ENCODE measurements around the gene SUN5. TPM values are rescaled to one million over a fixed set of nuclear protein-coding genes. Genes with fewer than 3 reads are reported as not detected.

SUN5 gene
- total RNA-seq, 1 experiment from 2014 or later: not detected

GRCh38 chr20:32946629-32947028, 57.6 kb downstream of the SUN5 start:
- no peaks in the 10 kb centered on the region for H3K4me1 ChIP-seq (ENCODE audit: low read length)
- H3K9ac ChIP-seq (ENCODE audit: low read length): no peak overlapping the region
- no peaks in the 10 kb centered on the region for H3K36me3 ChIP-seq (ENCODE audit: insufficient read depth, low read length)
- no peaks in the 10 kb centered on the region for H3K9me2 ChIP-seq (replicated peaks; ENCODE audit: insufficient read depth, low read length)
- H3K4me3 ChIP-seq (ENCODE audit: low read length): no peak overlapping the region
- H3K27me3 ChIP-seq (ENCODE audit: low read length): no peaks in the 10 kb centered on the region; the same call in 1 of the 2 replicates
- no peaks in the 10 kb centered on the region for H3K79me2 ChIP-seq (ENCODE audit: low read length)
- no peaks in the 10 kb centered on the region for H3K9me3 ChIP-seq (ENCODE audit: low read length)
- no peak overlapping the region for H3K27ac ChIP-seq (ENCODE audit: low read length)
- H3K4me2 ChIP-seq (ENCODE audit: low read depth, low read length, poor library complexity, severe bottlenecking): no peak overlapping the region
- no peak overlapping the region for H2AFZ ChIP-seq (ENCODE audit: low read length)
- H4K20me1 ChIP-seq (ENCODE audit: insufficient read depth, low read depth, low read length): no peaks in the 10 kb centered on the region
- no peak for DNase-seq

- Histone ChIP-seq H3K4me1 (ENCODE audit: low read length) (no peaks in the 10 kb centered on the region), H3K79me2 (ENCODE audit: low read length) (no peaks in the 10 kb centered on the region), H3K27ac (ENCODE audit: low read length) (no peak overlapping the region), H3K27me3 (ENCODE audit: low read length) (no peaks in the 10 kb centered on the region; the same call in 1 of the 2 replicates), H3K4me3 (ENCODE audit: low read length) (no peak overlapping the region), H3K9me3 (ENCODE audit: low read length) (no peaks in the 10 kb centered on the region), H4K20me1 (ENCODE audit: insufficient read depth, low read depth, low read length) (no peaks in the 10 kb centered on the region), H2AFZ (ENCODE audit: low read length) (no peak overlapping the region), H3K4me2 (ENCODE audit: low read depth, low read length, poor library complexity, severe bottlenecking) (no peak overlapping the region), H3K9ac (ENCODE audit: low read length) (no peak overlapping the region), H3K36me3 (ENCODE audit: insufficient read depth, low read length) (no peaks in the 10 kb centered on the region), H3K9me2 (replicated peaks; ENCODE audit: insufficient read depth, low read length) (no peaks in the 10 kb centered on the region)
- peak; percentile 65 for DNase-seq
Observed at GRCh38 chr20:32945710-32946221, 58.5 kb downstream of the SUN5 start.

- Histone ChIP-seq H3K27me3 (ENCODE audit: low read length) (no peaks in the 10 kb centered on the region; the same call in 1 of the 2 replicates), H2AFZ (ENCODE audit: low read length) (no peak overlapping the region), H3K9me3 (ENCODE audit: low read length) (no peaks in the 10 kb centered on the region), H3K4me2 (ENCODE audit: low read depth, low read length, poor library complexity, severe bottlenecking) (no peak overlapping the region), H3K9me2 (replicated peaks; ENCODE audit: insufficient read depth, low read length) (no peaks in the 10 kb centered on the region), H3K9ac (ENCODE audit: low read length) (no peak overlapping the region), H3K79me2 (ENCODE audit: low read length) (no peaks in the 10 kb centered on the region), H3K4me3 (ENCODE audit: low read length) (no peak overlapping the region), H3K4me1 (ENCODE audit: low read length) (no peaks in the 10 kb centered on the region), H3K27ac (ENCODE audit: low read length) (no peak overlapping the region), H4K20me1 (ENCODE audit: insufficient read depth, low read depth, low read length) (no peaks in the 10 kb centered on the region), H3K36me3 (ENCODE audit: insufficient read depth, low read length) (no peaks in the 10 kb centered on the region)
- no peak for DNase-seq
Observed at GRCh38 chr20:32943490-32944052, 60.7 kb downstream of the SUN5 start.

- no peak for DNase-seq
- Histone ChIP-seq H4K20me1 (ENCODE audit: insufficient read depth, low read depth, low read length) (no peaks in the 10 kb centered on the region), H3K4me3 (ENCODE audit: low read length) (no peak overlapping the region), H3K4me1 (ENCODE audit: low read length) (no peaks in the 10 kb centered on the region), H3K27me3 (ENCODE audit: low read length) (no peaks in the 10 kb centered on the region), H3K79me2 (ENCODE audit: low read length) (no peaks in the 10 kb centered on the region), H3K36me3 (ENCODE audit: insufficient read depth, low read length) (no peaks in the 10 kb centered on the region), H3K4me2 (ENCODE audit: low read depth, low read length, poor library complexity, severe bottlenecking) (no peak overlapping the region), H3K9me2 (replicated peaks; ENCODE audit: insufficient read depth, low read length) (no peaks in the 10 kb centered on the region), H2AFZ (ENCODE audit: low read length) (no peak overlapping the region), H3K27ac (ENCODE audit: low read length) (no peak overlapping the region), H3K9me3 (ENCODE audit: low read length) (no peaks in the 10 kb centered on the region), H3K9ac (ENCODE audit: low read length) (no peak overlapping the region)
Observed at GRCh38 chr20:32941155-32941885, 62.9 kb downstream of the SUN5 start.

GRCh38 chr20:32934580-32934979, 69.7 kb downstream of the SUN5 start:
- H3K36me3 ChIP-seq (ENCODE audit: insufficient read depth, low read length): no peaks in the 10 kb centered on the region
- H3K79me2 ChIP-seq (ENCODE audit: low read length): no peaks in the 10 kb centered on the region
- H3K27ac ChIP-seq (ENCODE audit: low read length): no peak overlapping the region
- no peak overlapping the region for H3K4me2 ChIP-seq (ENCODE audit: low read depth, low read length, poor library complexity, severe bottlenecking)
- no peaks in the 10 kb centered on the region for H3K9me2 ChIP-seq (replicated peaks; ENCODE audit: insufficient read depth, low read length)
- no peaks in the 10 kb centered on the region for H3K27me3 ChIP-seq (ENCODE audit: low read length)
- no peak for DNase-seq
- H3K9ac ChIP-seq (ENCODE audit: low read length): no peak overlapping the region
- no peaks in the 10 kb centered on the region for H3K4me1 ChIP-seq (ENCODE audit: low read length)
- no peak overlapping the region for H2AFZ ChIP-seq (ENCODE audit: low read length)
- no peaks in the 10 kb centered on the region for H4K20me1 ChIP-seq (ENCODE audit: insufficient read depth, low read depth, low read length)
- no peak overlapping the region for H3K4me3 ChIP-seq (ENCODE audit: low read length)
- no peaks in the 10 kb centered on the region for H3K9me3 ChIP-seq (ENCODE audit: low read length)

Other genes with a start within 250 kb of the SUN5 start
- 0.63 and 1.0 TPM in 2 replicates for gene DNMT3B, start 242.0 kb downstream of the SUN5 start, total RNA-seq (2014; rRNA removed; shearing (Covaris generic); ENCODE audit: low replicate concordance)
- gene MAPRE1, start 184.5 kb downstream of the SUN5 start, total RNA-seq (2014; rRNA removed; shearing (Covaris generic); ENCODE audit: low replicate concordance): 57.3 and 94.8 TPM in 2 replicates
- 0.25 and 1.2 TPM in 2 replicates for gene EFCAB8, start 145.5 kb downstream of the SUN5 start, total RNA-seq (2014; rRNA removed; shearing (Covaris generic); ENCODE audit: low replicate concordance)
- gene BPIFB2, start 3.3 kb upstream of the SUN5 start, total RNA-seq (2014; rRNA removed; shearing (Covaris generic); ENCODE audit: low replicate concordance): not detected in 2 replicates
- not detected in 2 replicates for gene BPIFB6, start 27.2 kb upstream of the SUN5 start, total RNA-seq (2014; rRNA removed; shearing (Covaris generic); ENCODE audit: low replicate concordance)
- gene BPIFB3, start 49.5 kb upstream of the SUN5 start, total RNA-seq (2014; rRNA removed; shearing (Covaris generic); ENCODE audit: low replicate concordance): not detected in 2 replicates
- not detected in 2 replicates for gene BPIFB4, start 75.2 kb upstream of the SUN5 start, total RNA-seq (2014; rRNA removed; shearing (Covaris generic); ENCODE audit: low replicate concordance)
- not detected in 2 replicates for gene BPIFA2, start 163.7 kb upstream of the SUN5 start, total RNA-seq (2014; rRNA removed; shearing (Covaris generic); ENCODE audit: low replicate concordance)
- not detected in 2 replicates for gene BPIFA3, start 212.9 kb upstream of the SUN5 start, total RNA-seq (2014; rRNA removed; shearing (Covaris generic); ENCODE audit: low replicate concordance)
- not detected in 2 replicates for gene BPIFA1, start 231.6 kb upstream of the SUN5 start, total RNA-seq (2014; rRNA removed; shearing (Covaris generic); ENCODE audit: low replicate concordance)